GM18909 (cell line): ENCODE measurements around the gene RASA3.
"Not testable (repeated sequence)": the region's sequence is repeated elsewhere in the genome, so short reads cannot be mapped to it uniquely, and the experiment has no call there.

Experiments
- ATAC-seq: cut with Tn5 transposase; IDR thresholded peaks from one replicate; pipeline ENCODE4 v1.9.1; 2021; ENCODE audit warnings: mild to moderate bottlenecking; ENCODE audit not compliant: unreplicated experiment, poor library complexity

Gene RASA3

DNA sequence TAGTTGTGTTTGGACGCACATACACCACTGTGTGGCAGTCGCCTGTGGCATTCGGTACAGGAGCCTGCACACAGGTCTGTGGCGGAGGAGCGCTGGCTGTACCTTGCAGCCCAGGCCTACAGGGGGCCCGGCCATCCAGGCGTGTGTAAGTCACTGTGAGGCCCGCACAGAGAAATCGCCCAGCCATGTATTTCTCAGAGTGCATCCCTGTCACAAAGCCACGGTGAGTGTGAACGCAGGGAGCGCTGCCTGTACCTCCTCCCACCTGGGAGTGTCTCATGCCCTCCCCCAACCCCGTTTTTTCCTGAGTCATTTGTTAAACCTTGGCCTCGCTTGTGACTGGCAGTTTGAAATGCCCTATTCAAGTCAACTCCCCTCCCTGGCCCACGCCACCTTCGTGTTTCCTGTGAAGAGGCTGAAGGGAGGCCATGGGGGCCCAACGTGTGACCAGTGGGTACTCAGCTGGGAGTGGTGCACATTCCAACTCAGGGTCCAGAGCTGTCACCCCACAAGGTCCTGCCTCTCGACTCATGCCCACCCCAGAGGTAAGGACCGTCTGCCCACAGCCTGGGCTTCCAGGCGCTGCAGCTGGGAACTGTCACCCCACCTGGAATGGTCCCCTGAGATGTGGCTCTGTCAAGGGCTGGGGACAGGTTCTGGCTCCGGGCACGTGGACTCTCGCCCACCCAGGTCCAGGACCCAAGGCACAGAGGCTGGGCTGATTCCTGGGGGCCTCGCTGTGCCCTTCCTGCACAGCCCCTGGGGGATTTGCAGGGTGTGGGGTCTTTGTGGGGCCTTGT lies 11.6 kb upstream of the RASA3 start:
- ATAC-seq, result no peak

DNA sequence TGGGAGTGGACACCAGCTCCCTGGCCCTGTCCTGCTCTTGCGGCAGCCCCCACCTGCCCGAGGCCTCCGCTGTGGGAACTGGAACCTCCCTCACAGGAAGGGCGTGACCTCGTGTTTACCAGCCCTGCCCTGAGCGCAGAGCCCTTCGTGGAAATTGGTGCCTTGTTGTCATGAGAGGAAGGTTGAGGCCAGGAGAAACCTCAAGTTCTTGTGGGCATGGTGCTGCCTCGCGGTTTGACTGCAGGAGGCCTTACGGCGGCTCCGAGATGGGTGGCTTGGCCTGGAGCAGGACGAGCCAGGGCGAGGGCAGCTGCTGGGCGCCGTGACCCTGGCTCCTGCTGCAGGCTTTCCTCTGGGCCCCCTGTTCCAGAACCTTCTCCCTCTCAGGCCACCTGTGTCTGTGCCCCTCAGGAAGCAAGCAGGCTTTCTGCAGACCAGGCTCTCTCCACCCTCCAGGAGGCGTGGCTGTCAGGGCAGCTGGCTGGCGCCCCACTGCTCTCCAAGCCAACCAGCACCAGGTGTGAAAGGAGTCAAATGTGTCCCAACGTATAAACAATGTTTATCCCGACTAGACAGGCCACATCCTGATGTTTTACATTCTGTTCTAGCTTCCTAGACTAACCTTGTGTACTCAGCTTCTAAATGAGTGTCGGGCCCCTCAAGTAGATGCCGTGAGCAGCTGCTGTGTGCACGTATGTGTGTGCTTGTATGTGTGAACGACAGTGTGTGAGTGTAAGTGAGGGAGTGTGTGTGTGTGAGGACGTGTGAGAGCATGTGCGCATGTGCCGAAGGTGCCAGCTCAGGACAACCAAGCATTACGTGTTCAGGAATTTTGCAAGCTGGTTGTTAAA lies 10.4 kb upstream of the RASA3 start:
- ATAC-seq, result no peak

DNA sequence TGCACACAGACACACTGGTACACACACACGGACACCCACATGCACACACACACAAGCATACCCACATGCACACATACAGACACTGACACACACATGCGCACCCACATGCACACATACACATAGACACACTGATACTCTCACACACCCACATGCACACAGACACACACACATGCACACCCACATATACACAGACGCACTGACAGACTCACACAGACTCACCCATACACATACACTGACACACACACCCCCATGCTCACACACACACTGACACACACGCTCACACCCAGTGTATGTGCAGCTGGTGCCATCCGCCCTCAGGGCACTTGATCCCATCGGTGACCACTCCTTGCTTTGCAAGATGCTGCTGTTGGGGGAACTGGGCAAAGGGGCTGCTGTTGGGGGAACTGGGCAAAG lies 9.7 kb upstream of the RASA3 start:
- no peak for ATAC-seq

DNA sequence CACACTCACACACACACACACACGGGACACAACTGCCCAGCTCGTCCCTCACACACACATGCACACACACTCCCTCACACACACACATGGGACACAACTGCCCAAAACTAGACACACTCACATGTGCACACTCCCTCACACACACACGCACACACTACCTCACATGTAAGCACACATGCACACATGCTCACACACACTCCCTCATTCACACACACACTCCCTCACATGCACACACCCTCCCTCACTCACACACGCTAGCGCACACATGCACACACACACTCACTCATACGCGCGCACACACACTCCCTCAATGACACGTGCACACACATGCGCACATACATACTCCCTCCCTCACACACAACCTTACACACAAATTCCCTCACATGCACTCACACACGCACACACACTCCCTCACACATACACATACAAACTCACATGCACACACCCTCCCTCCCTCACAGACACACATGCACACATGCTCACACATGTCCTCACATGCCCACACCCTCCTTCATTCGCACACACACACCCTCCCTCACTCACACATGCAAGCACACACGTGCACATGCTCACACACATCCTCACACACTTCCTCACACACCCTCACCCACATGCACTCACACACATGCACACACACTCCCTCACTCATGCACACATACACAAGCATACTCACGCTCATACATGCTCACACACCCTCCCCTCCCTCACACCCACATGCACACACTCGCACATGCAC lies 9.0 kb upstream of the RASA3 start:
- no peak for ATAC-seq

DNA sequence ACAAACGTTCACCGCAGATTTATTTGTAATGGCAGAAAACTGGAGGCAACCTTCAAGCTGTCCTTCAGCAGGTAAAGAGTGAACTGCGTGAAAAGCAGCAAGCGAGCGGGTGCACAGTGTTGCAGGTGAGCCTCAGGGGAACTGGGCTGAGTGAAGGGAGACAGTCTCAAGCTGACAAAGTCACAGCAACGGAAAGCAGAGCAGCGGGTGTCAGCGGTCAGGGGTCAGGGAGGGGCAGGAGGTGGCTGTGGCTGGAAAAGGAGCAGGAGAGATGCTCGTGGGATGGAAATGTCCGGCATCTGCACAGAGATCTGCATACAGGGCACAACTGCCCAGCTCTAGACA lies 8.5 kb upstream of the RASA3 start:
- ATAC-seq, result peak; percentile 45

DNA sequence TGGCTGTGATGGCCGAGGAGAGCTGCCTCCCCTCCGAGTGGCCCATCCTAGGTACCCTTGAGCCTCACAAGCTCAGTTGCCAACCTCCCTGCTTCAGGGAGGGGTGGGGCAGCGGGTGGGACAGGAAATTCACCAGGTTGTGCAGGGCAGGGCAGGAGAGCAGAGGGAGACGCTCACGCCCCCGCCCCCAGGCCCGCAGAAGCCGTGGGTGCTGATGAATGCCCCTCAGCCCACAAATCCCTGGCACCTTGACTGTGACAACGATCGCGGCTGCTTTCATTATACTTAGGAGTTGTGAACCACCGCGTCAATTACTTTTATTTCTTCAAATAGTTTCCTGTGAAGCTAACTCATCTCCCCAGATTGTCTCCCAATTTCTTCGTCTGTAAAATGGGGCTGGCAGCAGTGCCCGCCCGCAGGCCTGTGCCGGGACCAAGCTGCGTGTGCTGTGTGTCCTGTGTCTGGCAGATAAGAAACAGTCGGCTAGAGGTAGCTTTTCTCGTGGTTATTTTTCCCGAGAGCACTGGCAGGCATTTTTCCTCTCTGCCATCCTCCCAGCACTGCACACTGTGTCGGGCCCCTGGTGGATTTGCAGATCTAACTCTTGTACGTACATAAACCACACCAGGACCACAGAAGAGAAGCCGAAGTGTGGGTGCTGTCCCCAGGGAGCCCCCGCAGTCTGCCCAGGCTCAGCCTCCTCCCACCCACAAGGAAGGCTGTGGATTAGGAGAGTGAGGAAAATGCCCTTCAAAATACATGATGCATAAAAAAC lies 7.9 kb upstream of the RASA3 start:
- ATAC-seq, result peak; percentile 31

DNA sequence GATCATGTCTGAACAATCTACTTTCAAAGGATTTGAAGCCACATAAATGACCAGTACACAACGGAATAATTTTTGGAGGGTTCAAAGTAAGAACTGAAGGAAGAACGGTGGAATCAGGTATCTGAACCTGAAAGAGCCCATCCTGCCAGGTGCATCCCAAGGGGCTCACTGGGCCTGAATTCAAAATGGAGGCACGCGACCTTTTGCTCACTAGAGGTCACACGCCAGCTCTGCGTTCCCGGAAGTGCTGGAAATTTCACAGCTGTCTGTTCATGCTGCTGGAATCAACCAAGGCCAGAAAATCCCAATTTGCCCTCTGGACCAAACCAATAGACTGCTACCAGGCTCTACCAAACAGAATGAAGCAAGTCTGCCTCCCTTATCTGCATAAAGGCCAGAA lies 4.2 kb upstream of the RASA3 start:
- ATAC-seq, result no peak

DNA sequence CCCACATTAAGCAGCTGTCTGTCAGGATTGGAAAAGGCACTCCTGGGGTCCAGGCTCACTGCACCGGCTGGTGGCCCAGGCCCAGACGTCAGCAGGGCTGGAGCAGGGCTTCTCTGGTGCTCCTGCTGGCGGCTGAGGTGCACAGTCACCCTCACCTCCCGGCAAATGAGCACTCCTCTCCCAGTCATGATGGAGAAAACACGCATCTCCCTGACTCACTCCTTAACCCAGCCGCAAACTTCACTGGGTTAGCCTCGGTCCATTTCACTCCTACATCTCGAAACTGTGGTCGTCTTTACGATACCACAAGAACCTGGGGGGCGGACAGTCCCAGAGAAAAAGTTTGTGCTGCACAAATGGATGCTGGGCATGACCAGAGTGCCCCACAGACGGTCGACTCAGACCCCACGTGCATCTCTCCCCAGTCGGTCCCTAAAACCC lies 3.3 kb upstream of the RASA3 start:
- ATAC-seq, result no peak

DNA sequence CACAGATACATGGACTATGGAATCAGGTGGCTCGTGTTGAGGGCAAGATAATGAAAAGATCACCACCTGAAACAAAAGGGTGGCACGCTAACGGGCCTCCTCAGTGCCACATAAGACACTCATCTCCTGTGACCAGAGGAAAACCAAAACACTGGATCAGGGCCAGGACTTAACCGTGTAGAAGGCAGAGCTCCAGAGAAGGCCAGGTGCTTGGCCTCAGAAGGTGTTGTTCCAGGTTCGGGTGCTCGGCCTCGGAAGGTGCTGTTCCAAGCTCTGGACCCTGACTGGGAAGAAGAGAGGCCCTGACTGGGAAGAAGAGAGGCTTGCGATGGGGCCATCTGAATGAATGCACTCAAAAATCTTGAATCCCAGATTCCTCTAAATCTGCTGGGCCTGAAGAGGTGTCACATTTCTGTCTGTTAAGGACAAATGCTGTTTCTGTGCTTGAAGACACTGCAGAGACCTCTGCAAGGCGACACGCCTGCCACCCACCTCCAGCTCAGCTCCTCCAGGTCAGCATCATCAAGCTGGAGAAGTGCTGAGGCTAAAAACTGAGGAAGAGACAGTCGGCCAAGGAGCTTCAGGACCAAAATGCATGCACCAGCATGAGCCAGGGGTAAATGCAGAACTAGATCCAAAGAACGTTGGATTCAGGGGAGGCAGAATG lies 2.7 kb upstream of the RASA3 start:
- no peak for ATAC-seq

DNA sequence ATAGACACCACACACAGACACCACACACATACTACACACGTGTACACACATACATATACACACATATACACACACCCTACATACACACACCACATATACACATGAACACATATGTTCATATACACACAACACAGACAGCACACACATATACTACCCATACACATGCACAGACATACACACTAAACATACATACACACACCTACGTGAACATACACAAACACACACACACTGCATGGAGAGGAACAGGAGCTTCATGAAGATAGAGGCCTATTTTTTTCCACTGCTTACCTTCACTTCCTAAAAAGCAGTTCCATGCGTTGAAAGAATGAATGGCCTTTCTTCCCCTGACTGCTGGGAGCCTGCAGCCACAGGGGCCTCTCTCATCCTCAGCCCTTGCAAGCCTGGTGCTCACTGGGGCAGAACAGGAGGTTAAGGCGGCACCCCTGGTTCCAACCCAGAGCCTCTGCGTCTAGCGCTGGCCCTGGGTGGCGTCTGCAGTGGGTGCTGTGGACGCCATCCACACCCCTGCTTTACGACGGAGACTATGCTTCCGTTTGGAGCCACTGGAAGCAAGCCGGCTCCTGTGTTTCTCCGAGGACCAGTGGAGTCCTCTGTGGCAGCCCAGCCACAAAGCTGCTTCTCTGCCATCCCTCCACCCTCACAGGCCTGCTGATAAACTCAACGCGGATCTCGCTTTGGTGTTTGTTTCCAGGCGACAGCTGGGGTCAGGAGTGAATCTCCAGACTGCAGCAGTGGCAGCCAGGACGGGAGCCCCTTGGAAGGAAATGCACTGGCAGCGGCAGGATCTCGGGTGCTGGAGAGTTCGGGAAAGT lies 1.9 kb upstream of the RASA3 start:
- ATAC-seq, result no peak

DNA sequence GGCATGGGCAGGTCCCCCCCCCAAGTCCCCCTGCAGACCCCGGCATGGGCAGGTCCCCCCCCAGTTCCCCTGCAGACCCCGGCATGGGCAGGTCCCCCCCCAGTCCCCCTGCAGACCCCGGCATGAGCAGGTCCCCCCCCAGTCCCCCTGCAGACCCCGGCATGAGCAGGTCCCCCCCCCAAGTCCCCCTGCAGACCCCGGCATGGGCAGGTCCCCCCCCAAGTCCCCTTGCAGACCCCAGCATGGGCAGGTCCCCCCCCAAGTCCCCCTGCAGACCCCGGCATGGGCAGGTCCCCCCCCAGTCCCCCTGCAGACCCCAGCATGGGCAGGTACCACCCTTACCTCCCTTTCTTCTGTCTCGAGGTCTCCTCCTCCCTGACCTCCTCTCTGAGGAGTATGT lies 1.1 kb upstream of the RASA3 start:
- ATAC-seq, result not testable (repeated sequence)

DNA sequence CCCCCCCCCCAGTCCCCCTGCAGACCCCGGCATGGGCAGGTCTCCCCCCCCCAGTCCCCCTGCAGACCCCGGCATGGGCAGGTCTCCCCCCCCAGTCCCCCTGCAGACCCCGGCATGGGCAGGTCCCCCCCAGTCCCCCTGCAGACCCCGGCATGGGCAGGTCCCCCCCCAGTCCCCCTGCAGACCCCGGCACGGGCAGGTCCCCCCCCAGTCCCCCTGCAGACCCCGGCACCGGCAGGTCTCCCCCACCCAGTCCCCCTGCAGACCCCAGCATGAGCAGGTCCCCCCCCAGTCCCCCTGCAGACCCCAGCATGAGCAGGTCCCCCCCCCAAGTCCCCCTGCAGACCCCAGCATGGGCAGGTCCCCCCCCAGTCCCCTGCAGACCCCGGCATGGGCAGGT lies 703 bp upstream of the RASA3 start:
- not testable (repeated sequence) for ATAC-seq

DNA sequence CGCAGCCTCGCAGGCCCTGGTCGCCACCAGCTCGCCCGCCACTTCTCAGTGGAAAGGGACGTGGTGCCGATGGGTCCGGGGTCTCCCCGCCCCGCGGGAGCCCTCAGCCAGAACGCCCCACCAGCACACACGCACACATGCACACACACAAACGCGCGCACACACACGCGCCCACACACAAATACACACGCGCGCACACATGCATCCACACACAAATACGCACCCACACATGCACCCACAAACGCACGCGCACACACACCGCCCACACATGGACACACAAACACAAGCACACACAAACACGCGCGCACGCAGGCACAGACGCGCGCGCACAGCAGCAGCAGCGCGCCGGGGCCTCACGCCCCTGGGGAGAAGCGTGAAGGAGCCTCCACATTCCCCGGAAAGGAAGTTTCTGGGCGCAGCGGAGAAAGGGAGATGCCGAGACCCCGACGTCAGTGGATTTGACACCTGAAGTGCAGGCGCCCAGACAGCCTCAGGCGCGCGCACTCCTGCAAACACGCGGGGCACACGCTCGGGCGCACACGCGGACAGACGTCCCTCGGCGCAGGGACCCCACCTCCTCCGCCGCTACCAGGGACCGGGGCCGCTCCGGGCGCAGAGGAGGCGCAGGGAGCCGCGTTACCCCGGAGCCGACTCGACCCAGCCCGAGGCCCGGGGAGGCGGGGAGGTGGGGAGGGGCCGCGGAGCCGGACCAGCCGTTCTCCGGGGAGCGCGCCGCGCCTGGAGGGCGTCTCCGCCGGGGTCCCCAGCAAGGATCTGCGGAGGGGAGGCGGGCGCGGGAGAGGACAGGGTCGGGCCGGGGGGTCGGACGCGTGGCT lies 622 bp downstream of the RASA3 start:
- ATAC-seq, result peak; percentile 1

DNA sequence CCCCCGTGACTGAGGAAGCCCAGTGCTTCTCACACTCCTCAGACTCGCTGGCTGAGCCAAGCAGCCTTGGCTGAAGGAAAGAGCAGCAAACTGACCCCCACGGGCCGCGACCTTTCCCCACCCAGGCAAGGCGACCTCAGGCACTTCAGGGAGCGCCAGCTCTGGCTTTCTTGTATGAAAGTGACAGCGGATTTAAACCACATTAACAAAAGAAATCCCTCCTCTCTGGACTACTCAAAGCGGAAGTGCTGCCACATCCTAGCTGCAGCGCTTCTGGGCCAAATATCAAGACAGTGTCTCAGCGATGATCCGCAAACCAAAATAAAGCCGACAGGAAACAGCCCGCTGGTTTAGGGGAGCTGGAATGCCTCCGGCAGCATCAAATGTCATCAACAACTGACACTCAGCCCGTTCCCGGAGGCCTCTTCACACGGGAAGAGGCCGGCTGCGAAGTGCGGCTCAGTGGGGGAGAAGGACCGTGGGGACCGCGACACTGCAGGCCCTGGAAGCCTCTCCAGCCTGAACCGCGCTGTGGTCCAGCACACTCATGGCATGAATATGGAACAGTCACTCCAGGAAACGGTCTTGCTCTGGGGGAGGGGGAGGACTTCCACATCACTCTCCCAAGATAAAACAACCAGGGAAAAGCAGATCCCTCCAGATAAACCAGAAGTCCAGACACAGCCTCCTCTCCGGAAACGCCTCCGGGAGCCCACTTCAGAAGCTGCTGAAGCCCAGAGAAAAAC lies 1.4 kb downstream of the RASA3 start:
- no peak for ATAC-seq

DNA sequence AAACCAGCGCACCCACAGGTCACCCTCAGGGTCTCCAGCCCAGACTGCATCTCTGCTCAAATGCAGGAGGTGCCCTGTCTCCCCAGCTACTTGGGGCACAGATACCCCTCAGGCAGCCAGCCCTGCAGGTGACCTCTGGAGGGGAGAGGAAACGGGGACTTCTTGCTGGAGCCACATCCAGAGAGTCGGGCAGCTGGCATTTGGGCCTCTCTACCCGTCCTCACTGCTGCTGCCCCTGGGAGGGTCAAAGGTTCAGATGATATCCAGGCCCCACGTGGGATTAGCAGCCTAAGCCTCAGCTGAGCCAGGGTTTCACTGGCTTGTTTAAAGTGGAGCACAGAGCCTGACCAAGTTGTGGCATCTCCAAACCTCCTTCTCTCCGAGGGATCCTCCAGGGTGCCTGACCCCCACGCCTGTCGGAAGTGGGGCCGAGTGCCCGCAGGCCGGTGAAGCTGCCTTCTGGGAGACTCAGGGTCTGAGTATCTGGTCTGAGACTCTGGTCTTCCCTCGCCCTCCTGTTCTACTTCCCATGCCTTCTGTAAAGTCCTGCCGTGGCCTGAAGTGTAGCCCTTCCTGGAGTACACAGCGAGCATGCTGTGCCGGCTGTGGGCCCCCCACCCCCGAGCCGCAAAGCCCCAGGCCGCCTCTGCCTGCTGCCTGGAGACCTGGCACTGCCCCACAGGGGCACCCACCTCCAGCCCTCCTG lies 2.1 kb downstream of the RASA3 start:
- ATAC-seq, result no peak

DNA sequence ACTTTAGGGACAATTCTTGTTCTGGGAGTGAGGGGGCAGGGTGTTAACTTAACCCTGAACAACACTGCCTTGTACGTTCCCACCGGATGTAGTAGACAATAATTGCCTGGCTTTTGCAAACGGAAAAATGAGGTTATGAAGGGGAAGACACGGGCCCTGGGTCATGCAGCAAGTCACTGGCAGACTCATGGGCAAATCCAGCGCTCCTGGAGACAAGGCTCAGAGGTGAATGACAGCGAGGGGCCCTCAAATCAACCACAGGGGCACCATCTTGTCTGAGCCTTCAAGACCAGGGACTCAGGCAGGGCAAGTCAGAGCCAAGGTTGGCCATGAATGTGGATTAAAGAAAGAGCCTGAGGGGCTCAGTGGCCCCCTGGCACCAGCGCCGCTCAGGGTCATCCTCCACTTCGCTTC lies 2.8 kb downstream of the RASA3 start:
- ATAC-seq, result no peak
